Esophagus squamous epithelium (tissue), 4 donors: Measurements from ENCODE around the gene ACHE.

Experiments used
- CTCF ChIP-seq, 6 experiments: fragments of 450-650 bp in 4 of 6; fragments of 200-600 bp in 2 of 6; sonication (generic) in 2 of 6; IDR thresholded peaks; one replicate each; pipeline ENCODE4 v1.5.1; 2016 to 2019; ENCODE audit warnings: antibody characterized with exemption in 6 of 6, mild to moderate bottlenecking in 4 of 6, moderate library complexity in 4 of 6
- POLR2A ChIP-seq, 4 donors: fragments of 450-650 bp; IDR thresholded peaks; one replicate each; pipeline ENCODE4 v1.6.1; 2017; ENCODE audit warnings: antibody characterized with exemption in 4 of 4, mild to moderate bottlenecking in 4 of 4, moderate library complexity in 3 of 4

- TF ChIP-seq CTCF (IDR thresholded peaks at IDR 0.05) (no peak), POLR2A (IDR thresholded peaks at IDR 0.05) (no peak)
These were observed 21.4 kb downstream of the ACHE start for GRCh38 chr7:100874300-100874576.
